Breast epithelium (tissue), 4 donors: ENCODE measurements around the gene HHIP. TPM values are rescaled to one million over a fixed set of nuclear protein-coding genes. Genes with fewer than 3 reads are reported as not detected.

Experiments used
- DNase-seq, 2 donors: peaks; one replicate each; pipeline ENCODE4 v3.0.0-alpha.2; 2019; ENCODE audit warnings: low spot score in 2 of 2
- H3K27ac ChIP-seq, 2 donors: fragments of 200-600 bp; sonication (generic) in 1 of 2; one replicate each; pipeline ENCODE4 v1.5.1; 2016 to 2019; ENCODE audit warnings: mild to moderate bottlenecking in 1 of 2
- H3K27me3 ChIP-seq, 2 donors: fragments of 200-600 bp; sonication (generic) in 1 of 2; one replicate each; pipeline versions ENCODE4 v1.5.1 to v1.6.0; 2017 to 2019; ENCODE audit warnings: control low read depth in 1 of 2, mild to moderate bottlenecking in 1 of 2
- H3K36me3 ChIP-seq: fragments of 200-600 bp; one replicate; pipeline ENCODE4 v1.5.1; 2019
- H3K4me1 ChIP-seq, 2 donors: fragments of 200-600 bp; sonication (generic); one replicate each; pipeline ENCODE4 v1.5.1; 2016 to 2019; ENCODE audit warnings: control low read depth in 1 of 2
- H3K4me3 ChIP-seq, 3 donors: fragments of 200-600 bp; sonication (generic); 1 replicate in 2 of 3; 2 replicates in 1 of 3; pipeline ENCODE4 v1.5.1; 2016 to 2019; ENCODE audit warnings: mild to moderate bottlenecking in 3 of 3, moderate library complexity in 2 of 3
- H3K9me3 ChIP-seq, 2 donors: fragments of 200-600 bp; sonication (generic) in 1 of 2; one replicate each; pipeline ENCODE4 v1.5.1; 2016 to 2019; ENCODE audit warnings: control low read depth in 1 of 2
- POLR2A ChIP-seq: fragments of 450-650 bp; IDR thresholded peaks from one replicate; pipeline ENCODE4 v1.6.1; 2016; ENCODE audit warnings: antibody characterized with exemption, mild to moderate bottlenecking, moderate library complexity
- POLR2AphosphoS5 ChIP-seq, 3 donors: sonication (generic); formaldehyde crosslinking; IDR thresholded peaks; one replicate each; pipeline ENCODE4 v1.6.1; 2017; ENCODE audit warnings: antibody characterized with exemption in 3 of 3
- intact Hi-C: fragments of 100-400 bp; cut with DNase I; formaldehyde crosslinking; loops from one replicate; pipeline ENCODE4 v1.15.1; 2023; ENCODE audit warnings: low total_unique reads
- total RNA-seq, 3 donors: library from RNA; depleted of rRNA; stranded (reverse); fragments of >200 nt; gene quantifications; one replicate each; pipeline ENCODE4 v1.1.0, GENCODE V29; 2016
- TF ChIP-seq, protein P1 (sequence below), 3 donors: fragments of 450-650 bp; IDR thresholded peaks; one replicate each; pipeline ENCODE4 v1.5.1; 2016 to 2017; ENCODE audit warnings: antibody characterized with exemption in 3 of 3, mild to moderate bottlenecking in 3 of 3, moderate library complexity in 3 of 3

HHIP gene
- total RNA-seq, 3 donors from 2014 or later = under 0.01 to 1.0 (median 0.48) TPM

GRCh38 chr4:144695721-144696120, 49.8 kb downstream of the HHIP start:
- Histone ChIP-seq H3K4me1 (no peaks in the 10 kb centered on the region), H3K27me3 (no peaks in the 10 kb centered on the region), H3K36me3 (no peaks in the 10 kb centered on the region), H3K4me3 (no peak overlapping the region), H3K27ac (no peak overlapping the region), H3K9me3 (no peaks in the 10 kb centered on the region)
- no peak for TF ChIP-seq POLR2A
- TF ChIP-seq, protein P1, sequence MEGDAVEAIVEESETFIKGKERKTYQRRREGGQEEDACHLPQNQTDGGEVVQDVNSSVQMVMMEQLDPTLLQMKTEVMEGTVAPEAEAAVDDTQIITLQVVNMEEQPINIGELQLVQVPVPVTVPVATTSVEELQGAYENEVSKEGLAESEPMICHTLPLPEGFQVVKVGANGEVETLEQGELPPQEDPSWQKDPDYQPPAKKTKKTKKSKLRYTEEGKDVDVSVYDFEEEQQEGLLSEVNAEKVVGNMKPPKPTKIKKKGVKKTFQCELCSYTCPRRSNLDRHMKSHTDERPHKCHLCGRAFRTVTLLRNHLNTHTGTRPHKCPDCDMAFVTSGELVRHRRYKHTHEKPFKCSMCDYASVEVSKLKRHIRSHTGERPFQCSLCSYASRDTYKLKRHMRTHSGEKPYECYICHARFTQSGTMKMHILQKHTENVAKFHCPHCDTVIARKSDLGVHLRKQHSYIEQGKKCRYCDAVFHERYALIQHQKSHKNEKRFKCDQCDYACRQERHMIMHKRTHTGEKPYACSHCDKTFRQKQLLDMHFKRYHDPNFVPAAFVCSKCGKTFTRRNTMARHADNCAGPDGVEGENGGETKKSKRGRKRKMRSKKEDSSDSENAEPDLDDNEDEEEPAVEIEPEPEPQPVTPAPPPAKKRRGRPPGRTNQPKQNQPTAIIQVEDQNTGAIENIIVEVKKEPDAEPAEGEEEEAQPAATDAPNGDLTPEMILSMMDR (IDR thresholded peaks at IDR 0.05) = no peak
- TF ChIP-seq POLR2AphosphoS5 (IDR thresholded peaks at IDR 0.05) = no peak
- intact Hi-C loops = no loop called here
- DNase-seq = no peak

- no peaks in the 10 kb centered on the region for H3K27me3 ChIP-seq
- intact Hi-C loops = no loop called here
- H3K4me3 ChIP-seq = no peak overlapping the region
- no peaks in the 10 kb centered on the region for H3K9me3 ChIP-seq
- no peak for TF ChIP-seq POLR2AphosphoS5 (IDR thresholded peaks at IDR 0.05)
- no peak for DNase-seq
- no peaks in the 10 kb centered on the region for H3K4me1 ChIP-seq
- H3K27ac ChIP-seq = no peak overlapping the region
- H3K36me3 ChIP-seq = no peaks in the 10 kb centered on the region
These were observed 50.4 kb downstream of the HHIP start for GRCh38 chr4:144696376-144696775.

- DNase-seq = no peak
- no peaks in the 10 kb centered on the region for H3K9me3 ChIP-seq
- H3K27me3 ChIP-seq = no peaks in the 10 kb centered on the region
- intact Hi-C loops = no loop called here
- H3K4me1 ChIP-seq = no peaks in the 10 kb centered on the region
- H3K27ac ChIP-seq = no peak overlapping the region
- TF ChIP-seq POLR2A (no peak), POLR2AphosphoS5 (IDR thresholded peaks at IDR 0.05) (no peak)
- TF ChIP-seq, protein P1 (IDR thresholded peaks at IDR 0.05) = no peak
- no peaks in the 10 kb centered on the region for H3K36me3 ChIP-seq
- H3K4me3 ChIP-seq = no peak overlapping the region
These were observed 53.6 kb downstream of the HHIP start for GRCh38 chr4:144699565-144699964.

DNA sequence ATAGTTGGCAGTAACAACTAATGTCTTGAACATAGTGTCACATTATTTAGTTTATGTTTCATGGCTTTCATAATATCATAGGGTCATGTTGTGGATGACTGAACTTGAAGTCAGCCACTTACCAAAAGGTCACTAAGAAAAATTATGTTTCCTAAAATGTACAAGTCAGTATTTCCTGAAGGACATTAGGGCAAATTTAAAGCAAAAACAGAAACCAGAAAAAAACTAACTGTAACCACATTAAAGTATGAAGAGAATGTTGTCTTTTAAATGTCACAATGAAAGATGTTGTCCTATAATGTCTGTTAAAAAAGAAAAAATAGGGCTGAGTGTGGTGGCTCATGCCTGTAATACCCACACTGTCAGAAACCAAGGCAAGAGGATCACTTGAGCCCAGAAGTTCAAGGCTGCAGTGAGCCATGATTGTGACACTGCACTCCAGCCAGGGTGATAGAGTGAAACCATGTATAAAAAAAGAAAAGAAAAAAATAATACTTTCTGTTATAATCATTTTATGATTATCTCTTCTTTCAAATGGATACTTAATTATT, 55.8 kb downstream of the HHIP start:
- intact Hi-C loops = no loop called here
- no peaks in the 10 kb centered on the region for H3K9me3 ChIP-seq
- TF ChIP-seq, protein P1 (IDR thresholded peaks at IDR 0.05) = no peak
- no peak for TF ChIP-seq POLR2AphosphoS5 (IDR thresholded peaks at IDR 0.05)
- TF ChIP-seq POLR2A = no peak
- H3K4me1 ChIP-seq = no peaks in the 10 kb centered on the region
- H3K36me3 ChIP-seq = no peaks in the 10 kb centered on the region
- no peaks in the 10 kb centered on the region for H3K27me3 ChIP-seq
- DNase-seq = no peak
- no peak overlapping the region for H3K27ac ChIP-seq
- H3K4me3 ChIP-seq = no peak overlapping the region

- Histone ChIP-seq H3K27ac (no peak overlapping the region), H3K4me1 (no peaks in the 10 kb centered on the region), H3K36me3 (no peaks in the 10 kb centered on the region), H3K4me3 (no peak overlapping the region), H3K27me3 (no peaks in the 10 kb centered on the region), H3K9me3 (no peaks in the 10 kb centered on the region)
- no peak for DNase-seq
- TF ChIP-seq POLR2AphosphoS5 (IDR thresholded peaks at IDR 0.05) (no peak), POLR2A (no peak)
- TF ChIP-seq, protein P1 (IDR thresholded peaks at IDR 0.05) = no peak
- intact Hi-C loops = no loop called here
These were observed 57.5 kb downstream of the HHIP start for GRCh38 chr4:144703494-144703893.
